CD4-positive, alpha-beta T cell treated with Interleukin-4 for 4 hours (primary cell): ENCODE measurements around the gene MGAT1.
"Not testable (repeated sequence)": the region's sequence is repeated elsewhere in the genome, so short reads cannot be mapped to it uniquely, and the experiment has no call there.

Experiments
- DNase-seq: peaks from one replicate; pipeline ENCODE4 v3.0.0-alpha.2; 2020

MGAT1 gene

GRCh38 chr5:180802325-180803180 is at the start of gene MGAT1:
Gene MGAT1 (minus strand): TSS chr5:180802806. CDS start chr5:180792971, 9,835 bp downstream.
- DNase-seq: peak; percentile 58

GRCh38 chr5:180850434-180851078 is 48.0 kb upstream of the MGAT1 start:
- DNase-seq: no peak

- DNase-seq: no peak
Measured at GRCh38 chr5:180849827-180850226, 47.2 kb upstream of the MGAT1 start.

DNA sequence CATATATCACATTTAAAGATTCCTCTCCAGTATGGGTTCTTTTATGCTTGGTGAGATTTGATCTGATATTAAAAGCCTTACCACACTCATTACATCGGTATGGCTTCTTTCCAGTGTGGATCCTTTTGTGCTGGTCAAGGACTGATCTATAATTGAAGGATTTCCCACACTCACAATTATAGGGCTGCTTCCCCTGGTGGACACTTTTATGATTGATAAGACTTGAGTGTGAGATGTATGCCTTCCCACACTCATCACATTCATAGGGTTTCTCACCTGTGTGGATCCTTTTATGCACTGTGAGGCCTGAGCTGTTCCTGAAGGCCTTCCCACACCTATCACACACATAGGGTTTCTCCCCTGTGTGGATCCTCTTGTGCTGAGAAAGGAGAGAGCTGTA is 46.3 kb upstream of the MGAT1 start:
- DNase-seq: no peak

GRCh38 chr5:180848265-180848664 is 45.7 kb upstream of the MGAT1 start:
- DNase-seq: no peak

DNA sequence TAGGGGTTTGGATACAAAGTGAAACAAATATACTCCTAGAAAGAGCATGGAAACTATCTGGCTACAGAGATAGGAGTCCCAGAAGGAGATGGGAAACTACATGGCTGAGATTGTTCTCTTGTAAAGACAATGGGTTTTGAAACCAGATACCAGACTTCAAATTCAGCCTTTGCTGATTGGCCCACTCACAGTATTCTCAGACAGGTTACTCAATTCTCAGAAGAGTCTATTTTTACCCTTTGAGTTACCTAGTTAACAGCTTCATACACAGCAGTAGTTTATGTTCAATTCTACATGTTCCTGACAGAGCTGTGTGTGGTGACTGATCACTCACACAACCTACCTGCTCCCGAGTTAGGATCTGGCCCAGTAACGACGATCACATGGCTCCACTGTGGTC is 44.4 kb upstream of the MGAT1 start:
- no peak for DNase-seq

DNA sequence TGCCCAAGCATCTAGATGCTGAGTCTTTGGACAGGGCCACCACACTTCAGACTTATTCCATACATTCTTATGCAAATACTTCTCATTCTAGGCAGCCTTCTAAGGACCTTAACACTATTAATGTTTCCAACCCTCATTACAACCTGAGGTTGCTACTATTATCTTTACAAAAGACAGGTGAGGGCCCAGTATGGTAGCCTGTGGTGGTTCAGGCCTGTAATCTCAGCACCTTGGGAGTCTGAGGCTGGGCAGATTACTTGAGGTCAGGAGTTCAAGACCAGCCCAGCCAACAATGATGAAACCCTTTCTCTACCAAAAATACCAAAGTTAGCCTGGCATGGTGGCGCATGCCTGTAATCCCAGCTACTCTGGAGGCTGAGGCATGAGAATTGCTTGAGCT is 42.3 kb upstream of the MGAT1 start:
- no peak for DNase-seq

DNA sequence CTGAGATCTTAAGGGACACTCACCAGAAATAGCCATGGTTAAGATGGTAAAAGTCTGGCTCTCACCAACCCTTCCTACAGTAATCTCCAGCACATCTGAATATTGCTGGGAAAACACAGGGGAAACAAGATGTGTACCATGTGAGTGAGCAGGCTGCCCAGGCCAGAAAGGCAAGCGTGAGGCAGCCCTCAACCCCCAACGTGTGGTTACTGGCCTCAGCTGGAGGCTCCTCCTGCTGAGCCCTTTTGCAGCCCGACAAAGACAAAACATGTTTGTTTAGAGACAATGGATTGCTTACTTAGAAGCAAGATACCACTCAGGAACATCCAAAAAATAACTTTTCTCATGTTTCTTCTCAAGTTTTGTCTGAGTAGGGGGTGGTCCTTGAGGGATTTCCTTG is 41.8 kb upstream of the MGAT1 start:
- no peak for DNase-seq

DNA sequence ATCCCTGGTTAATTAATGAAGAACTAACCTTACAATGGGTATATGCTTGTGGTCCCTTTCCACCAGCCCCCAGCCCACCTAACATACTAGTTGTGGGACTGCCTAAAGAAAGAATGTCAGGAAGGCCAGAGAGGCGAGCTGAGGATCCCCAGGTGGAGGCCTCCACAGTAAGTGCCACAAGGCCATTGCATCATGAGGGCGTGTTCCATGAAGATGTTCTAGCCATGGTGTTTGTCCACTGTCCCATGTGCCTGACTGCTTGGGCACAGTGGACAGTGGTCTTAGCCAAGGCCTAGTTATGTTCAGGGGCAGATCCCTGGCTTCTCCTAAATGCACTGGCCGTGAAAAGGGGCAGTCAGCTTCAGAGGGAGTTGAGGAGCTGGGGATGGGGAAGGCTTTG is 37.3 kb upstream of the MGAT1 start:
- no peak for DNase-seq

GRCh38 chr5:180839227-180839626 is 36.6 kb upstream of the MGAT1 start:
- no peak for DNase-seq

DNA sequence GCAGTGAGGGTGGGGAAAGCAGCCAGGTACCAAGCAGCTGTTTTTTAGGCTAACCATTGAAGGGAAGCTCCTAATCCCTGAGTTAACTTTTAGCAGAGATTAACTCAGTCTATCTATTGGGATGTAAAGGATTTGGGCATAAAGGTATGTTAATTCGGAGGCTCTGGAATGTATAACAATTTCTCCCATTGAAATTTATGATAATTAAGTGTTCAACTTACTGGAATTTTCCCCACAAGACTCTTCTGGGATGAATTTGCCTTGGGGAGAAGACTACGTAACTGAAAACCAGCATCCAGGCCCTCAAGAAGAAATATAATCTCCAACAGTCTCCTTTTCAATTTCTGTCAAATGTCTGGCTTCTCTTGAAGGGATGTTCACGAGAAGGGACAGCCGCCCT is 34.9 kb upstream of the MGAT1 start:
- DNase-seq: no peak

GRCh38 chr5:180832638-180833068 is 30.0 kb upstream of the MGAT1 start:
- DNase-seq: peak; percentile 60

- peak; percentile 74 for DNase-seq
Measured at GRCh38 chr5:180831139-180832093, 28.8 kb upstream of the MGAT1 start.

GRCh38 chr5:180830253-180831138 is 27.9 kb upstream of the MGAT1 start:
- peak; percentile 80 for DNase-seq

DNA sequence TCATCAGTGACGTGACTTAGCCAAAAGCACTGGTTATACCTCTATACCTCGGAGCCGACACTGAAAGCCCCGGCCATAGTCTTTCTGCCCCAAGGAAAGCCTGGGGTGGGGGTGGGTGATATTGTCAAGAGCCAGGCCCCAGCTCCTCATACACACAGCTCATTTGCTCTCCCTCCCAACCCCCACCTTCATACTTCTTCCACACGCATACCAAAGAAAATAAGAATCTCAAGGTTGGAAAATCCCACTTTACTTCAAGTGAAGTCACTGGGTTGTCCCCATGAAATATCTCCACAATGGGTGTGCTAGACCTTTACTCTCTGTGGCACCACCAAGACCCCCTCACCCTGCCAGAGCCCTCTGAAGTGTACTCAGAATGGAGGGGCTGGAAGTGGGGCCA is 27.1 kb upstream of the MGAT1 start:
- DNase-seq: no peak

DNA sequence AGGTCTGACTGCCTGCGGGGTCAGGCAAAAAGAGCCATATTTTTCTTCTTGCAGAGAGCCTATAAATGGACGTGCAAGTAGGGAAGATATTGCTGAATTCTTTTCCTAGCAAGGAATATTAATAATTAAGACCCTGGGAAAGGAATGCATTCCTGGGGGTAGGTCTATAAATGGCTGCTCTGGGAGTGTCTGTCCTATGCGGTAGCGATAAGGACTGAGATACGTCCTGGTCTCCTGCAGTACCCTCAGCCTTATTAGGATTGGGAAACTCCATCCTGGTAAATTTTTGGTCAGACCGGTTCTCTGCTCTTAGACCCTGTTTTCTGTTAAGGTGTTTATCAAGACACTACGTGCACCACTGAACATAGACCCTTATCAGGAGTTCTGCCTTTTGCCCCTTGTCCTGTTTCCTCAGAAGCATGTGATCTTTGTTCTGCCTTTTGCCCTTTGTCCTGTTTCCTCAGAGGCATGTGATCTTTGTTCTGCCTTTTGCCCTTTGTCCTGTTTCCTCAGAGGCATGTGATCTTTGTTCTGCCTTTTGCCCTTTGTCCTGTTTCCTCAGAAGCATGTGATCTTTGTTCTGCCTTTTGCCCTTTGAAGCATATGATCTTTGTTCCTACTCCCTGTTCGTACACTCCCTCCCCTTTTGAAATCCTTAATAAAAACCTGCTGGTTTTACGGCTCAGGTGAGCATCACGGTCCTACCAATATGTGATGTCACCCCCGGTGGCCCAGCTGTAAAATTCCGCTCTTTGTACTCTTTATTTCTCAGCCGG is 26.3 kb upstream of the MGAT1 start:
- DNase-seq: not testable (repeated sequence)

DNA sequence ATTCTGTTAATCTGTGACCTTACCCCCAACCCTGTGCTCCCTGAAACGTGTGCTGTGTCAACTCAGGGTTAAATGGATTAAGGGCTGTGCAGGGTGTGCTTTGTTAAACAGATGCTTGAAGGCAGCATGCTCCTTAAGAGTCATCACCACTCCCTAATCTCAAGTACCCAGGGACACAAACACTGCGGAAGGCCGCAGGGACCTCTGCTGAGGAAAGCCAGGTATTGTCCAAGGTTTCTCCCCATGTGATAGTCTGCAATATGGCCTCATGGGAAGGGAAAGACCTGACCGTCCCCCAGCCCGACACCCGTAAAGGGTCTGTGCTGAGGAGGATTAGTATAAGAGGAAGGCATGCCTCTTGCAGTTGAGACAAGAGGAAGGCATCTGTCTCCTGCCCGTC is 24.8 kb upstream of the MGAT1 start:
- not testable (repeated sequence) for DNase-seq

DNA sequence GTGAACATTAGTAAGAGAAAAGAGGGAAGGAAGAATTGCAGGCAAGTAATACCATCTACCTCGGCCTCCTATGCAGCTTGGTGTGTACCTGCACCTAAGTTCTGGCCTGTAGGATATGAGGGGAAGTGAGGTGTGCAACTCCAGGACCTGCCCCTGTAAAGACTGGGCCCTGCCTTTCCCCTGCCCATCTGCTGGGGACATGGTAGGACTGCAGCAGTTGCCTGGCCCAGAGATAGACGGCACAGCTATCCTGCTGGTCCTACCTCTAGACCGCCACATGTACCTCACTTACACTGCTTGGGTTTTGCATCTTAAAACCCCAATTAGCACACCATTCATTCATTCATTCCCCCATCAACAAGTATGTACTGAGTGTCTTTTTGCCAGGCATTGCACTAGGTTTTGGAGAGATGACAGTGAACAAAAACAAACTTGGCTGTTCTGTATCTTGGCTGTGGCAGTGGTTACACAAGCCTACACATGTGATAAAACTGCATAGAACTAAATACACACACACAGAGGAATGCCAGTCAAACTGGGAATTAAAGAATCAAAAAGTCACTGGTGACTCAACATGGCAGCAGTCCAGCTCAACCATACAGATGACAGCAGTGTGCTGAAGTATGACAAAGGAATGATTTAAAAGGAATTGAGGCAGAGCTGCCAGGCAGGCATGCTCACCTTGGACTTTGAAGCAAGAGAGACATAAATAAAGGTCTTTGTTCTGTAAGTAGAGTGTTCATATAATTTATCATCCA is 23.3 kb upstream of the MGAT1 start:
- DNase-seq: no peak

GRCh38 chr5:180824630-180825476 is 22.2 kb upstream of the MGAT1 start:
- DNase-seq: no peak
